ENCODE measurements around the gene IDH3G. TPM values are rescaled to one million over a fixed set of nuclear protein-coding genes. Genes with fewer than 3 reads are reported as not detected.
"Not testable (repeated sequence)": the region's sequence is repeated elsewhere in the genome, so short reads cannot be mapped to it uniquely, and the experiment has no call there.

The IDH3G gene
- total RNA-seq, 1 experiment from 2014 or later: 52.0 TPM

- Histone ChIP-seq H3K27ac (ENCODE audit: low read depth, low read length, poor library complexity, severe bottlenecking) (no peak overlapping the region), H3K4me3 (ENCODE audit: low read depth, low read length, poor library complexity, severe bottlenecking) (peak overlapping the region; percentile 20), H3K9me3 (ENCODE audit: low read depth, low read length, poor library complexity, severe bottlenecking) (no peaks in the 10 kb centered on the region), H3K27me3 (replicated peaks; ENCODE audit: insufficient read depth, low read depth, low read length, poor library complexity) (no peaks in the 10 kb centered on the region), H3K36me3 (ENCODE audit: insufficient read depth, low read length, poor library complexity, severe bottlenecking) (no peaks in the 10 kb centered on the region), H3K4me1 (ENCODE audit: insufficient read depth, low read length, poor library complexity, severe bottlenecking) (no peaks in the 10 kb centered on the region)
- intact Hi-C loops (cut with micrococcal nuclease; ENCODE audit: unreplicated experiment): no loop called here
- CTCF ChIA-PET: no interaction called here
- POLR2A ChIA-PET (ENCODE audit: low non-redundant PET): no interaction called here
- no TSS peak for BruUV-seq (replicated peaks)
- TF ChIP-seq CTCF (conservative IDR thresholded peaks at IDR 0.05; ENCODE audit: low read depth, low read length) (peak; percentile 44; the same call in 1 of the 2 replicates), EZH2 (IDR thresholded peaks at IDR 0.05; ENCODE audit: borderline replicate concordance, low read depth, low read length, poor library complexity, severe bottlenecking) (no peak)
- DNase-seq (ENCODE audit: low spot score): peak; percentile 47
Observed at GRCh38 chrX:153744210-153745066, 49.7 kb downstream of the IDH3G start.

- intact Hi-C loops (cut with micrococcal nuclease; ENCODE audit: unreplicated experiment); H3K36me3 ChIP-seq (ENCODE audit: insufficient read depth, low read length, poor library complexity, severe bottlenecking); H3K9me3 ChIP-seq (ENCODE audit: low read depth, low read length, poor library complexity, severe bottlenecking); H3K27me3 ChIP-seq (replicated peaks; ENCODE audit: insufficient read depth, low read depth, low read length, poor library complexity); H3K4me1 ChIP-seq (ENCODE audit: insufficient read depth, low read length, poor library complexity, severe bottlenecking); POLR2A ChIA-PET (ENCODE audit: low non-redundant PET); BruUV-seq (replicated peaks); CTCF ChIA-PET; H3K27ac ChIP-seq (ENCODE audit: low read depth, low read length, poor library complexity, severe bottlenecking): not testable (repeated sequence)
- peak overlapping the region; percentile 20 for H3K4me3 ChIP-seq (ENCODE audit: low read depth, low read length, poor library complexity, severe bottlenecking)
- peak; percentile 45 for DNase-seq (ENCODE audit: low spot score)
Observed at GRCh38 chrX:153743468-153744209, 50.5 kb downstream of the IDH3G start.

- BruUV-seq (replicated peaks); intact Hi-C loops (cut with micrococcal nuclease; ENCODE audit: unreplicated experiment); H3K27ac ChIP-seq (ENCODE audit: low read depth, low read length, poor library complexity, severe bottlenecking); POLR2A ChIA-PET (ENCODE audit: low non-redundant PET); H3K27me3 ChIP-seq (replicated peaks; ENCODE audit: insufficient read depth, low read depth, low read length, poor library complexity); H3K4me3 ChIP-seq (ENCODE audit: low read depth, low read length, poor library complexity, severe bottlenecking); CTCF ChIA-PET; H3K4me1 ChIP-seq (ENCODE audit: insufficient read depth, low read length, poor library complexity, severe bottlenecking); H3K9me3 ChIP-seq (ENCODE audit: low read depth, low read length, poor library complexity, severe bottlenecking); DNase-seq (ENCODE audit: low spot score); H3K36me3 ChIP-seq (ENCODE audit: insufficient read depth, low read length, poor library complexity, severe bottlenecking): not testable (repeated sequence)
Observed at GRCh38 chrX:153742796-153743467, 51.2 kb downstream of the IDH3G start.

- BruUV-seq (replicated peaks); H3K27ac ChIP-seq (ENCODE audit: low read depth, low read length, poor library complexity, severe bottlenecking); H3K36me3 ChIP-seq (ENCODE audit: insufficient read depth, low read length, poor library complexity, severe bottlenecking); H3K27me3 ChIP-seq (replicated peaks; ENCODE audit: insufficient read depth, low read depth, low read length, poor library complexity); intact Hi-C loops (cut with micrococcal nuclease; ENCODE audit: unreplicated experiment); POLR2A ChIA-PET (ENCODE audit: low non-redundant PET); DNase-seq (ENCODE audit: low spot score); H3K9me3 ChIP-seq (ENCODE audit: low read depth, low read length, poor library complexity, severe bottlenecking); H3K4me3 ChIP-seq (ENCODE audit: low read depth, low read length, poor library complexity, severe bottlenecking); CTCF ChIA-PET; H3K4me1 ChIP-seq (ENCODE audit: insufficient read depth, low read length, poor library complexity, severe bottlenecking): not testable (repeated sequence)
Observed at GRCh38 chrX:153742111-153742510, 52.1 kb downstream of the IDH3G start.
